Thymus (tissue), 11 donors: Measurements from ENCODE around the gene NRXN2. TPM values are rescaled to one million over a fixed set of nuclear protein-coding genes. Genes with fewer than 3 reads are reported as not detected.

Experiments used
- DNase-seq, 9 donors: peaks; one replicate each; pipeline ENCODE4 v3.0.0-alpha.2; 2013; ENCODE audit warnings: low spot score in 9 of 9, low read depth in 6 of 9, missing footprints in 1 of 9
- H3K27ac ChIP-seq, 2 donors: one replicate each; pipeline ENCODE4 v1.5.1; 2013; ENCODE audit warnings: control low read depth in 1 of 2, low read depth in 1 of 2, low read length in 1 of 2, mild to moderate bottlenecking in 1 of 2, moderate library complexity in 1 of 2
- H3K27me3 ChIP-seq, 2 donors: one replicate each; pipeline ENCODE4 v1.5.1; 2013; ENCODE audit warnings: low read length in 1 of 2; ENCODE audit not compliant: control insufficient read depth in 2 of 2, insufficient read depth in 1 of 2
- H3K36me3 ChIP-seq, 2 donors: one replicate each; pipeline ENCODE4 v1.5.1; 2013; ENCODE audit warnings: low read length in 1 of 2, mild to moderate bottlenecking in 1 of 2, moderate library complexity in 1 of 2; ENCODE audit not compliant: control insufficient read depth in 2 of 2, insufficient read depth in 2 of 2
- H3K4me1 ChIP-seq, 2 donors: one replicate each; pipeline ENCODE4 v1.5.1; 2013; ENCODE audit warnings: low read length in 2 of 2; ENCODE audit not compliant: control insufficient read depth in 2 of 2, insufficient read depth in 2 of 2
- H3K4me3 ChIP-seq, 2 donors: one replicate each; pipeline ENCODE4 v1.5.1; 2013; ENCODE audit warnings: low read length in 2 of 2, control low read depth in 1 of 2, mild to moderate bottlenecking in 1 of 2
- H3K9me3 ChIP-seq, 2 donors: one replicate each; pipeline ENCODE4 v1.5.1; 2013; ENCODE audit warnings: low read length in 1 of 2, mild to moderate bottlenecking in 1 of 2; ENCODE audit not compliant: control insufficient read depth in 2 of 2, insufficient read depth in 1 of 2
- WGBS: extraction: QIAGEN DNeasy Blood & Tissue Kit; methylation state at CpG from one replicate; pipeline ENCODE4 v1.1.7; 2013; 5-methylcytosine and 5-hydroxymethylcytosine counted together
- polyA plus RNA-seq: library from polyadenylated mRNA; stranded (reverse); fragments of 200-250 nt; gene quantifications from one replicate; pipeline ENCODE4 v1.2.3, GENCODE V29; 2013
- total RNA-seq: library from RNA; stranded (reverse); fragments of 120-200 nt; gene quantifications from one replicate; pipeline ENCODE4 v1.2.4, GENCODE V29; 2013
- donor health status: healthy.

Gene NRXN2
- total and polyA plus RNA-seq, 2 donors = 0.85 to 1.6 TPM

DNA sequence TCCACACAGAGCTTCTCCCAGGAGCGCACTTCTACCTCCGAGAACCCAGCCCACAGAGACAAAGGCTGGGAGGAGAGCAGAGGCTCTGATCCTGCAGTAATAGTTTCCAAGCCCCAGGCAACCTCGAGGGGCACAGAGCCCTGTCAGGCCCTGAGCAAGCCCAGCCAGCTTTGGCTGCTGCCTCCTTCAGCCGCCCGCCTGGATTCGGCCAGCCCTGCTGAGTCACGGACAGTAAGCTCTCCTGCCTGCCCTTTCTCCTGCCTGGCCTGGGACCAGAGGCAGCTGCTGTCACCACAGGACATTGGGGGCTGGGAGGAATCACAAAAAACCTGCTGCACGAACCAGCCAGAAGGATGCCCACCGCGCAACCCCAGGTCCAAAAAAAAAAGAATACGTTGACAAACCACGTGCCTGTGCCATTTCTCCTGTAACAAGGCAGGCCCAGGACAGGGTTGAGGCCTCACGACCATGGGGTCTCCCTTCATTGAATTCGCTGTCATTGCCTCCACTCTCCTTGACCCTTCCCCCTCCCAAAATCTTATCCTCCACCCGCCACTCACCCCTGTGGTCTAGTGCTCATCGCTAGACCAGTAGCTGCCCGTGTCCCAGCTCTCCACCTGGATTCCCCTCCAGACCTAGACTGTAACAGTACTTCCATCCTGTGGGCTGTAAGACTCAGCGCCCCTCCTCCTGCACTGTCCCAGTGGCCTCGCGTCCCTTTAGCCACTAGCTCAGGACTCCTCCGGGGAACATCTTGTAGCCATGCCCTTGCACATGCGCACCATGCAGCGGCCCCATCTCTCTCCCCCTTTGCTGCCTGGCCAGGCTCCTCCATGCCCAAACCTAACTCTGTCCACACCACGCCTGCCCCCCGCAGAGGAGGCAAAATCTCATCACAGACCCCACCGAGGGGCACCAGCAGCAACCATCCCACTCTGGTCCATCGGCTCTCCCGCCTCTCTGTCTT, 139.4 kb downstream of the NRXN2 start:
- no peak for DNase-seq
- peaks cover 0 to 4% of the 10 kb centered on the region in 2 donors for H3K9me3 ChIP-seq
- H3K27me3 ChIP-seq = no peaks in the 10 kb centered on the region
- H3K27ac ChIP-seq = no peak overlapping the region
- no peak overlapping the region for H3K4me3 ChIP-seq
- no peaks in the 10 kb centered on the region for H3K4me1 ChIP-seq
- H3K36me3 ChIP-seq = no peaks in the 10 kb centered on the region
- WGBS = 92% methylated on average over 28 of the region's 28 CpGs

DNA sequence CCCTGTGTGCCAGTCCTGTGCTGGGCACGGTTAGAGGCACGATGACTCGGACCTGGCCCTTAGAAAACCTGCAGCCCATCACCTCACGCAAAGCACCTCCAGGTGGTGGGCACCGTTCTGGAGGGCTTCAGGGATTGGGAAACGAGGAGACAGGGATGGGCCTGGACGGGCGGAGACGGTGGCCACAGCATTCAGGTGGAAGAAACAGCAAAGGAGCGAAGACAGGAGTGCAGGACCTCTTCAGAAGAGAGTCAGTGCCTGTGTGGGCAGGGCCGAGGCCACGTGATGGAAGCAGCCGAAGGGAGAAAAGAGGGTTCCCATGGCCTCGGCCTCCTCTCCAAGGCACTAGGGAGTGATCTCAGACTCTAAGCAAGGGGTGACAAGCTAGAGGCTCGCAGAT, 140.1 kb downstream of the NRXN2 start:
- H3K36me3 ChIP-seq = no peaks in the 10 kb centered on the region
- H3K4me1 ChIP-seq = no peaks in the 10 kb centered on the region
- no peak overlapping the region for H3K4me3 ChIP-seq
- 96% methylated on average over 15 of the region's 15 CpGs for WGBS
- DNase-seq = no peak
- H3K9me3 ChIP-seq = peaks cover 0 to 4% of the 10 kb centered on the region in 2 donors
- no peak overlapping the region for H3K27ac ChIP-seq
- H3K27me3 ChIP-seq = no peaks in the 10 kb centered on the region

DNA sequence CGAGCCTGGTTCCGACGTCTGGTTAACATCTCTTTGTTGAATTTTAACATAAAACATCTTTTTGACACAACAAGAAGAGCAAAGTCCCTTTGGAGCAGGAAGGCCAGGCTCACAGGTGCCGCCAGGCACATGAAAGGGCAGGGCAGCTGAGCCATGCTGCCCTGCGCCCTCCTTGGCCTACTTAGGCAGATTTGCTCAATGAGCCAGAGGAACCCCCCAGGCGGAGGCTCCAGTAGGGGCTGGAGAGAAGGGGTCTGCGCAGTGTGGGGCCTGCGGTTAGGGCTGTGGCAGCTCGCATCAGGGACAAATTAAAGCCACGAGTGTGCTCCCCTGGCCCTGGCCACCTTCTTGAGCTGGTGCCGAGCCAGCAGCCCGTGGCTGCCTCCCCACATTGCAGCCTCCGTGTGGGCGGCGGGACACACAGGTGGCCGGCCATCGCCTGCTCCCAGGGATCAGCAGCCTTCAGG, 141.9 kb downstream of the NRXN2 start:
- peaks cover 0 to 5% of the 10 kb centered on the region in 2 donors for H3K9me3 ChIP-seq

DNA sequence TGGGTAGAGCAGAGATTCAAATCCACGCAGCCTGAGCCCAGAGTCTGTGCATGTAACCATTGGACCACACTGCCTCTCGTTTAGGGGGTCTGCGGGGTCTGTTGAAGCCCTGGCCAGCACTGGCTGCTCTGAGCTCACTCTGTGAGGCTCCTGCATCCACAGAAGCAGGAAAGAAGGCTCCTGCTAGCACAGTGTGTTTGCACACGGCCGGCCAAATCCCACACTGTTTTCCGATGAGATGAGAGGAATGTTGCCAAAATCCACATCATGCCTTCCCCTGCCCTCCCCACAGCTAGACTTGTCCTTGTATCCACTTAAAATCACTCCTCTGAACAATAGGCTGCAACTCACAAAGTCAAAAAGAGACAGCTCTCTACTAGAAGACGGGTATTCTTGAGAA, 142.6 kb downstream of the NRXN2 start:
- Histone ChIP-seq H3K4me1 (no peaks in the 10 kb centered on the region), H3K27me3 (no peaks in the 10 kb centered on the region), H3K4me3 (no peak overlapping the region), H3K36me3 (no peaks in the 10 kb centered on the region), H3K9me3 (peaks cover 0 to 5% of the 10 kb centered on the region in 2 donors), H3K27ac (no peak overlapping the region)
- DNase-seq = no peak
- 95% methylated on average over 7 of the region's 7 CpGs for WGBS

More for the DNA sequence above, 141.9 kb downstream of the NRXN2 start:
- no peak for DNase-seq
- Histone ChIP-seq H3K36me3 (no peaks in the 10 kb centered on the region), H3K27ac (no peak overlapping the region), H3K4me3 (no peak overlapping the region), H3K4me1 (no peaks in the 10 kb centered on the region), H3K27me3 (no peaks in the 10 kb centered on the region)
- 97% methylated on average over 17 of the region's 17 CpGs for WGBS

DNA sequence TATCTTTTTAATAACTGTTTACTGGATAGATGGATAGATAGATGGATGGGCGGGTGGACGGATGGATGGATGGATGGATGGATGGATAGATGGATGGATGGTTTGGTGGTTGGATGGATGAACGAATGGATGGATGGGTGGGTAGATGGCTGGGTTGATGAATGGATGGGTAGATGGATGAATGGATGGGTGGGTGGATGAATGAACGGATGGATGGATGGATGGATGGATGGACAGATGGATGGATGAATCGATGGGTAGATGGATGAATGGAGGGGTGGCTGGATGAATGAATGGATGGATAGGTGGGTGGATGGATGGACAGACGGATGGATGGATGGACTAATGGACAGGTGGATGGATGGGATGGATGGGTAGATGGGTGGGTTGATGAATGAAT, 145.8 kb downstream of the NRXN2 start:
- Histone ChIP-seq H3K27ac (no peak overlapping the region), H3K4me1 (no peaks in the 10 kb centered on the region), H3K4me3 (no peak overlapping the region), H3K9me3 (peaks cover 0 to 5% of the 10 kb centered on the region in 2 donors), H3K27me3 (no peaks in the 10 kb centered on the region), H3K36me3 (no peaks in the 10 kb centered on the region)
- DNase-seq = no peak
- 95% methylated on average over 6 of the region's 6 CpGs for WGBS

DNA sequence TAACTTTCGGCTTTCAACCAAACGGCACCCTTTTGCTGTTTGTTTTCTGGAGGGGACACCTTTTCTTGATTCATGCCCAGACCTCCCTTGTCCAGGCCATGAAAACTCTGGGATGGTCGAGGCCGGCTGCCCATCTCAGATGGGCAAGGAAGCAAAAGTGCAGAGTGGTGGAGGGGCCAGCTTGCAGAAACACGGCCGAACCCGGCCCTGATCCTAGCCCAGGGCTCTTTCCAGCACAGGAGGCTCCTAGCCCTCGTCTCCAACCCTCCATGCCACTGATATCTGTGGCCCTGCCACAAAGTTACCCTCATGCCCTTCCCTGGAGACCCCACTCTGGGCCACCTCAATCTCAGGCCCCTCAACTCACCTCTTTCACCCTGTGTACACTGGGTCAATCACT, 150.9 kb downstream of the NRXN2 start:
- Histone ChIP-seq H3K36me3 (no peaks in the 10 kb centered on the region), H3K4me1 (peaks cover 0 to 1% of the 10 kb centered on the region in 2 donors), H3K4me3 (no peak overlapping the region), H3K27ac (no peak overlapping the region), H3K9me3 (peaks cover 0 to 5% of the 10 kb centered on the region in 2 donors), H3K27me3 (no peaks in the 10 kb centered on the region)
- DNase-seq = no peak
- WGBS = 90% methylated on average over 8 of the region's 8 CpGs

DNA sequence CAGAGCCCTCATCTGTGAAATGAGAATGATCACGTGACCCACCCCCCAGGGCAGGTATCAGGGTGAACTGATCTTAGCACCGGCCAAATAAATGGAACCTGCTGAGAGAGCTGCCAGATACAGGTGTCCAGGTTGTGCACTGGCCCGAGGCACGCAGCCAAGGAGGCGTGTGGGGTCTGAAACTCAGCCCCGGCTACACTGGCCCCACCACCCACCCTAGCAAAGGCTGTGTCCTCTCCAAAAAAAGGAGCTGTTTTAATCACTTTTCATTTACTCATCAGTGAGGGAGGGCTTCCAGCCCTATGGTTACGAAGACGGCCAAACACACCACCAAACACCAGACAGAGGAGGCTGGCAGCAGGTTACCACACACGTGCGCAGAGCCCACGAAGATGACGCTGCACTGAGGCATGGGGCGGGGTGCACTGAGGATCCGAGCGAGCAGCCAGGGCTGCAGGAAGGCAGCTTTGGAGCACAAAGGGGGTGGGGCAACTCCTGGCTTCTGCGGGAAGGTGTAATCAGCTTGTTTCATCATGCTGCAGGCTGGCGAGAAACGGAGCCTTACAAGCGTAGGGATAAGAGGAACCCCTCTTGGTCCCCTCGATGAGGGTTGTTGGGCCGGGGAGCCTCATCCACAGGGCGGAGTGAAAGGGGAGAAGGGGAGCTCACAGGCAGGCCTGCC, 151.4 kb downstream of the NRXN2 start:
- H3K36me3 ChIP-seq = no peaks in the 10 kb centered on the region
- DNase-seq = no peak

DNA sequence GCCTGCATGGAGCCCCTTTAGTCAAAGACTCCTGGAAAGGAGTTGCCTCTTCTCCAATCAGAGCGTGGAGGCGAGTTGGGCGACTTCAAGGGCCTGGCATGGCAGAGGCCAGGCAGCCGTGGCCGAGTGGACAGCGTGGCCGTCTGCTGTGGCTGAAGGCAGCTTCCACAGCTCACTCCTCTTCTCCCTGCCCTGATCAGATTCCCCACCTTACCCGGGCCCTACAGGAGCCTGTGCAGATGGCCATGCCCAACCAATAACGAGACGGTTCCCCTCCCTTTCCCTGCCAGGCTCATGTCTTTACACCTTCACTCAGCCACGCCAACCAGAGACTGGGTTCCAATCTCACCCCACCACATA, 152.0 kb downstream of the NRXN2 start:
- 93% methylated on average over 11 of the region's 11 CpGs for WGBS
- Histone ChIP-seq H3K4me3 (no peak overlapping the region), H3K27me3 (no peaks in the 10 kb centered on the region), H3K27ac (no peak overlapping the region), H3K4me1 (peaks cover 0 to 10% of the 10 kb centered on the region in 2 donors), H3K36me3 (no peaks in the 10 kb centered on the region), H3K9me3 (no peaks in the 10 kb centered on the region)
- no peak for DNase-seq

More for the DNA sequence above, 151.4 kb downstream of the NRXN2 start:
- Histone ChIP-seq H3K27ac (no peak overlapping the region), H3K4me1 (peaks cover 0 to 7% of the 10 kb centered on the region in 2 donors), H3K27me3 (no peaks in the 10 kb centered on the region), H3K4me3 (no peak overlapping the region), H3K9me3 (peaks cover 0 to 2% of the 10 kb centered on the region in 2 donors)
- 89% methylated on average over 22 of the region's 22 CpGs for WGBS

DNA sequence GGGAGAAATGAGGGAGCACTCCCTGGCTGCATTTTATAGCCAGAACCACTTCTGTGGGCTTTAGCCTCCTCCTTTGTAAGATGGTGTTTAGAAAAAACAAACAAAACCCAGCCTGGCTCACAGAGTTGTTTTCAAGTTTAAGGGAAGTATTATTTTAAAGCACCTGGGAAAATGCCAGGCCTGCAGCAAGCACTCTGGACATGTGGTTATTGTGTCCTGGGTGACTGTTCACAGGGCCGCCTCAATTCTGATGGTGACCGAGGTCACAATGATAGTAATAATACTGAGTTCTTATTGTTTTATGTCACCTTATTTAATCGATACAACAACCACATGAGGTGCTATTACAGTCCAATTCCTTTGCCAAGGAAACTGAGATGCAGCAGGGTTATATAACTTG, 152.7 kb downstream of the NRXN2 start:
- H3K9me3 ChIP-seq = no peaks in the 10 kb centered on the region
- H3K36me3 ChIP-seq = no peaks in the 10 kb centered on the region
- DNase-seq = no peak
- H3K27ac ChIP-seq = no peak overlapping the region
- H3K27me3 ChIP-seq = no peaks in the 10 kb centered on the region
- no peak overlapping the region for H3K4me3 ChIP-seq
- H3K4me1 ChIP-seq = peaks cover 0 to 10% of the 10 kb centered on the region in 2 donors
- 99% methylated on average over 3 of the region's 3 CpGs for WGBS
